Activated naive CD4-positive, alpha-beta T cell treated with Interleukin-2 at 50 U/mL for 16 hours (primary cell): ENCODE data around the gene HSBP1L1.

Experiments used
- DNase-seq: peaks from one replicate; pipeline ENCODE4 v3.0.0-alpha.2; 2020

The HSBP1L1 gene

DNA sequence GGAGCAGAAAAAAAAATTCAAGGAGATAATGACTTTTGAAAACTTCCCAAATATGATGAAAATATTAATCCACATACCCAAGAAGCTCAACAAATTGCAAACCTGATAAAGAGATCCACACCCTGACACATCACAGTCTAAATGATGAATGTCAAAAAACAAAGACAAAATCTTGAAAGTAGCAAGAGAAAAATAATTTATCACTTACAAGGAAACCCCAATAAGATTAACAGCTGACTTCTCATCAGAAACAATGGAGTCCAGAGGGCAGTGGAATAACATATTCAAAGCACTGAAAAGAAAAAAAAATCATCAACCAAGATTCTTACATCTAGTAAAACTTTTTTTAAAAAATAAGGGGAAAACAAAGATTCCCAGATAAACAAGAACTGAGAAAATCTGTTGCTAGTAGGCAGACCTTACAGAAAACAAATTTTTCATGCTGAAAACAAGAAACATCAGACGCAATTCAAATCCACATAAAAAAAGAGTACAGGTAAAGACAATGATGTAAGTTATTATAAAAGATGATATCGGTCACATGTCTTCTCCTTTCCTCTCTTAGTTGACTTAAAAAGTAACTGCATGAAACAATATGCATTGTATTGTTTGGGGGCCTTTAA is 34.3 kb upstream of the HSBP1L1 start:
- DNase-seq = no peak

DNA sequence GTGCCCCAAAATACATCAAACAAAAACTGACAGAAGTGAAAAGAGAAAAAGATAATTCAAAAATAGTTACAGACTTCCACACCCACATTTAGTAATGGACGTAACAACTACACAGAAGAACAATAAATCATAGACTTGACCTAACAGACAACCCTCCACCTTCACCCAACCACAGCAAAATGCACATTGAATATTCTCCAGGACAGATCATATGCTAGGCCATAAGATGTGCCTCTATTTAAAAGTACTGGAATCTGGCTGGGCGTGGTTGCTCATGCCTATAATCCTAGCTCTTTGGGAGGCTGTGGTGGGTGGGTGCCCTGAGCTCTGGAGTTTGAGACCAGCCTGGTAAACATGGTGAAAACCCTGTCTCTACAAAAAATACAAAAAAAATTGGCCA is 33.0 kb upstream of the HSBP1L1 start:
- DNase-seq = no peak

DNA sequence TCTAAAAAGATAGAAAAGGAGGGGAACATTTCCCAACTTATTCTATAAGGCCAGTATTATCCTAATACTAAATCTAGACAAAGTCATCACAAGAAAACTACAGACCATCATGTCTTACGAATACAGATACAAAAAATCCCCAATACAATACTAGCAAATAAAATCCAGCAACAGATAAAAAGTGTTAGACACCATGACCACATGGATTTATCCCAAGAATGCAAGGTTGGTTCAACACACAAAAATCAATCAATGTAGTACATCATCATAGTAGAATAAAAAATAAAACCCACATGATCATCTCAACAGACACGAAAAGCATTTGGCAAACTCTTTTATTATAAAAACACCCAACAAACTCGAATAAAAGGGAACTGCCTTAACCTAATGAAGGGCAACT is 31.5 kb upstream of the HSBP1L1 start:
- no peak for DNase-seq

DNA sequence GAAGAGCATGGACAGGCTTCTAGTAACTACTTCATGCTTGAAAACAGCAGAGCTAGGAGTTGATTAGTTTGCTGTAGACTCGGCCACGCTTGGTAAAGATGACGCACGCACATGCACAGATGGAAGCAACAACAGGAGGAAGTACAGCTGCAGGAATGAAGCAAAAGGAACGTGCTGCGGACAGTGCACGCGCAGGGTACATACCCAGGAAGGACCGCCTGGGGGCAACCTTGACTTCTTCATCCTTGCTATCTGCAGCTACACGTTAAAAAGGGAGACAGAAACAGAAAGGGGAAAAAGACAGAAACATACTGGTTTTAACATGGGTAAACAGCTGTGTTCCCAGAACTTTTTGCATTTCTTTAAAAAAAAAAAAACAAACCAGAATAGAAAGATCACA is 30.7 kb upstream of the HSBP1L1 start:
- DNase-seq = no peak

DNA sequence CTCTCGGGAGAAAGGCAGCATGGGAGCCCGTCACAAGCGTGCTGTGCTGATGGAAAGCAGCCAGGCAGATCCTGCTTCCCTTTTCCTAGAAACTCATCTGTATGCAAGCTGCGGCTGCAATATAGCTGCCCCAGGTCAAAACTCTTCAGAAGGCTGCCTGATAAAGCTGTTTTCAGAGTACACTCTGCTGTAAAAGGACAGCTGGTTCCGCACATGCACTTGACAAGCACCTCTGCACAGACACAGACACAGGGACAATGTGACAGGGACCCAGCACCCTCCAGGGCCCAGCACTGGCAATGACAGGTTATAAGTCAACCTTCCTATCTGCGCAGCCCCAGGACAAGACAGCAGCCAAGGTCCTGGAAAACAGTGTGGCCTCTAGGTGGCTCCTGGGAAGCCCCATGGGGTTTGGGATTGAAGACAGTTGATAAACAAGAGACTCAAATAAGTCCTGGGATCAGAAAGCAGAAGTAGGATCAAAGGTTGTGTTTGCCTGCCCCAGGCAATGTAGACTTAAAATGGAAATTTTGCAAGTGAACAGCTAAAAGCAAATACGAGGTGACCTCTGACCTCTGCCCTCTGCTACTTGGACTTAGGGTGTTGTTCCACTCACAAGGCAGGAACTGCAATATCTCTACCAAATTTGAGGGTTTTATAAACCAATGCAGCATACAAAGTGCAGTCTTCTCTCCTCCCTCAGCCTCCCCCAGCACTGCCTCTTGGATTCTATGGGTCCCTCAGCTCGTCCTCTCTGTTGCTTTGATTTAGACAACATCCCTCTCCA is 29.9 kb upstream of the HSBP1L1 start:
- no peak for DNase-seq

DNA sequence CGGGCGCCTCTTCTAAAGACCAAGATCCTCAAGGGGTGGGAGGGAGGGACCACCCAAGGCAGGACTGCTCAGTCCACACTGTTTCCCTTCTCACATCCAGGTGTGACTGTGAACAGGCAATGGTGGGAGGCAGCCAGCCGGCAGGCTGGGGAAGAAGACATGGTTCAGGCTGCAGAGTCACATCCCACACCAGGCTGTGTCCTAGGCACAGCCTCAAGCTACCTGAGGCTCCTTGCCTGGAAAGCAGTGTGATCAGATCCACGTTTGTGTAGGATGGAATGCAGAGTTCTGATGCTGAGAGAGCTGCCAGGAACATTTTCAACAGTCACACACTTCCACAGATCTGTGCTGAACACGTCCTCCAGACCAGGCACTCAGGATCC is 29.4 kb upstream of the HSBP1L1 start:
- DNase-seq = no peak

DNA sequence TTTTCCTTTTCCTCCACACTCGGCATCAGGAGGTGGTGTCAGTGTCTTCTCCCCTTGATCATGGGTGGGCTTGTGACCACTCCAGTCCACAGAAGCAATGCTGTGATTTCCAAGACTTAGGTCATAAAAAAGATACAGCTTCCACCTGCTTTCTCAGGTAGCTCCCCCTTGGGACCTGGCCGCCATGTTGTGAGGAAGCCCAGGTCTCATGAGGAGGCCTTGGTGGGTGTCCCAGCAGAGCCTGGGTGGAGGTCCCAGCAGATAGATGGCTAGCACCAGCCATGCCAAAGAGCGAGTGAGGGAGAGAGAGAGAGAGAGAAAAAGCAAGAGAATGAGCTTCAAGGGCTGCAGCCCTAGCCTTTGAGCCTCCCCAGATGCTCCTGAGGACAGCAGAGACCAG is 28.9 kb upstream of the HSBP1L1 start:
- DNase-seq = no peak

DNA sequence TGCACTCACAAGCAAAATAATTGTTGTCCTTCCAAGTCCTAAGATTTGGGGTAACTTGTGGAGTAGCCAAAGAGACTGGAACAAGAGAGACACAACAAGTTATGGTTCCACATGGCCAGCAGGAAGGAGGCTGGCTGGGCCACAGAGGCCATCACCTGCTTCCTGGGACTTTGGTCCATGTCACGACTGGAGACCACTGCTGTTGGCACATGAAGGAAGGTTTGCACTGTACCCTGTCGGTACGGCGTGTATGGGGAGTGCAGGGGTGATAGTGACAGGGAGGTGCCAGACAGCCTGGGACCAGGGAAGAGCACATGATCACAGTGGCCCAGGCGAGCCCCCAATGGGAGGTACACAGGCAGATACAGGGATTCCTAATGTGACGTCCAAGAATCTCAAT is 28.5 kb upstream of the HSBP1L1 start:
- DNase-seq = no peak

DNA sequence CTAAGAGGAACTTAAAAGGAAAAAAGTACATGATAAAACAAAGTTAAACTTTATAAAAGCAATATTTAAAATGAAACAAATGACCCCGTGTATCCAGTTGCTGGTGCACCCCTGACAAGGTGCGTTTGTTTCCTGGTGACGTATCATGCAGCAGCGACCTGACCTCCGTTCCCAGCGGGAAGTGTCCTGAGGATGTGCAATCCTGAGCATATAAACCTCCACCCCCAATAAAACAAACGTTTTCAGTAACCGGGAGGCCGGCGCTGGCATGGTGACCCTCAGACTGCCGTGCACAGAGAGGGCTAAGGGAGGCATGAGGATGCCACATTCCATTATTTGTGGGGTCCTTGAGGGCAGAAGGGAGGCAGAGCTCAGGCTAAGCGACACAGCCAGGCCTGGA is 27.8 kb upstream of the HSBP1L1 start:
- no peak for DNase-seq

DNA sequence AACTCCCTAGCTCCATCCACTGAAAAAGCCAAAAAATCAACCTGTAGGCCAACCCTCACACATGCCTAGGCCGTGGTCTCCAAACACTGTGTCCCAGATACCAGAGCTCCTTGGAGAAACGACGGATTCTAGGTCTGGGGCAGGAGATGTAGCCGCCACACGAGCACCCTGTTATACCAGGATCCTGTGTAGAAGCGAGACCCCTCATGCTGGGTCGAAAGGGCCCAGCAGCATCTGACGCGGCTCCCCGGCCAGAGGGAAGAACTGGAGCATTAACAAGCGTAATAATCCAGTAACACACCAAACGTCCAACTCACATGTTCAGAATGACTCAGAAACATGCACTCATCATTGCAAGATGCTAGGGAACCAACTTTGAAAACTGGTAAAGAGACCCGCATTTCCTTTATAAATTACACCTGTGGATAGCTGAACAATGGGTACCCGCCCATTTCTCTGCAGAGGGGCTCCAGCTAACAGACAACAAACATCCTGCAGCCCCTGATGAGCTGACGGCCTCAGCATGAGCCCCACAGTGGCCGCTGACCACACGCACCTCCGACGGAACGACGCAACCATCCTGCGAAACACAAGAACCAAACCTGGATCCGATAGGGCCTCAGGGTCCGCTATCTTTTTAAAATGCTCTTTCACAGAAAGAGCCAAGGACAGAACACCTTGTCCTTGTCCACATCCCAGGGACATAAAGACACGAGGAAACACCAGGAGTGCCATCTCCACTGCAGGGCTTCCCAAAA is 27.2 kb upstream of the HSBP1L1 start:
- DNase-seq = no peak

DNA sequence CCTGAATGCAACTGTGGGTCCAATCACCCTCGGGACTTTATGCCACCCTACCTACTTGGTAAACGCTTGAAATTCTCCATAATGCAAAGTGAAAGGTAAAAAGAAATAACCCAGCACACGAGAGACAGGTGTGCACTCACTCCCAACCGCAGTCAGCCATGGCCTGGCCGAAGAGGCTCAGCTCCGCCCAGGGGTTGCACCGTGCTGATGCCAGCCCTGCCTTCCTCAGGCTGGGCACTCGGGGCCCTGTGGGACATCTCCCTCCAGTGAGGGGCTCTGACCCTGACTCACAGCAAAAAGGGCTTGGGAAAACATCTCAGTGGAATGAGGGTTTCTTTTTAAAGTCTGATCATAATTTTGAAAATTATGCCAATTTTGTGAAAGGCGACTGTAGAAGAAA is 26.2 kb upstream of the HSBP1L1 start:
- no peak for DNase-seq

DNA sequence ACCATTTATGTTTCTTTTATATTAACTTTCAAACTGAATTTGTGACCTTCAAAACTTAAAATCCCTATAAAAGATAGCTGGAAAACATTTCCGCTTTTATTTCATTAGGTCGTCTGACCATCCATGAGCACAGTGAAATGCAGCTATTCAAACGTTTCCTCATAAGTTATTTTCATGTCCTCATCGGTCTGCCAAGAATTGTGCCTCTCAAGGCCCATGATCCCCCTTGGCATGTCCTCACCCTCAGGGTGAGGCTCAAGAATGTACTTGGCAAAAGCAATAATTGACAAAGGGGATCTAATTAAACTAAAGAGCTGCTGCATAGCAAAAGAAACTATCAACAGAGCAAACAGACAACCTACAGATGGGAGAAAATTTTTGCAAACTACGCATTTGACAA is 25.3 kb upstream of the HSBP1L1 start:
- DNase-seq = no peak

DNA sequence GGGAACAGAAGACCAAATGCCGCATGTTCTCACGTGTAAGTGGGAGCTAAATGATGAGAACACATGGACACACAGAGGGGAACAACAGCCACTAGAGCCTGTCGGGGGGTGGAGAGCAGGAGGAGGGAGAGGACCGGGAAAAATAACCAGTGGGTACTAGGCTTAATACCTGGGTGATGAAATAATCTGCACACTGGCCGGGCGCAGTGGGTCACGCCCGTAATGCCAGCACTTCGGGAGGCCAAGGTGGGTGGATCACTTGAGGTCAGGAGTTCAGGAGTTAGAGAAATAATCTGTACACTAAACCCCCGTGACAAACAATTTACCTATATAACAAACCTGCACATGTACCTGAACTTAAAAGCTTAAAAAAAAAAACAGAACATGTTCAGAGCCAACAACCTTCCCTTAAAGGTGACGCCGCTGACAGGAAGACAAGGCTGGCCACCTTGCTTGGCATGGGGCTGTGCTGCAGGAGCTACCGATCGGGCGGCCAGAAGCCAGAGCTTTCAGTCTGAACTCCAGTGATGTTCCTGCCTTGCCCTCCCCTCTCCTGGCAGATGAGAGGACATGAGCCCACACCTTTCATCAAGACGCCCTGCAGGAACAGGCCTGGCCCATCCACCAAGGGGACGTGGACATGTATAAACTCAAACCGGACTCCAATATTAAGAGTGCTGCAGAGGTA is 24.2 kb upstream of the HSBP1L1 start:
- no peak for DNase-seq

DNA sequence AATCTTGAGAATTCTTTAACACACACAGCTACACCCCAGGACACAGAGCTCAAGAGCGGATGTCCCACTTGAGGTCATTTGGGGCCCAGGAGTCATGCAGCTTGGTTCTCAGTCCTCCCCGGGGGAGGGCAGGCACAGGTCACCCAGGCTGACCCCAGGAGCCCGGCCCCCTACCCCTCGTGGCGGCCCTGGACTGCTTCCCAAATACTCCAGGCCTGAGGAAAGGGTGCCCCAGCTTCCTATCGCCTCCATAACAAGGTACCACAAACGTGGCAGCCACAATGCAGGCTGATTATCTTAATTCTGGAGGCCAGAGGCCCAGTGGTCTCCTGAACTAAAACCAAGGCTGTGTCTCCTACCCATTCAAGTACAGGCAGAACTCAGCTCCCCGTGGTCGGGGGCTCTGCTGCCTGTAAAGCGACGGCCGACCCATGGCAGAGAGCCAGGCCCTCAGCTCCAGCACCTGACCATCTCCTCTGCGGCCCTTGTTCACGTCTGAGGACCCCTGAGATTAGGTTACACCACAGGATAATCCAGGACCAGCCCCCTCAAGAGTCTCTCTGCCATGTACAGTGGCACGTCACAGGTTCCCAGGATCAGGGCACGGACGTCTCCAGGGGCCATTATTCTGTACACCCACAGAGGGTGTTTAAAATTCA is 23.5 kb upstream of the HSBP1L1 start:
- DNase-seq = no peak

DNA sequence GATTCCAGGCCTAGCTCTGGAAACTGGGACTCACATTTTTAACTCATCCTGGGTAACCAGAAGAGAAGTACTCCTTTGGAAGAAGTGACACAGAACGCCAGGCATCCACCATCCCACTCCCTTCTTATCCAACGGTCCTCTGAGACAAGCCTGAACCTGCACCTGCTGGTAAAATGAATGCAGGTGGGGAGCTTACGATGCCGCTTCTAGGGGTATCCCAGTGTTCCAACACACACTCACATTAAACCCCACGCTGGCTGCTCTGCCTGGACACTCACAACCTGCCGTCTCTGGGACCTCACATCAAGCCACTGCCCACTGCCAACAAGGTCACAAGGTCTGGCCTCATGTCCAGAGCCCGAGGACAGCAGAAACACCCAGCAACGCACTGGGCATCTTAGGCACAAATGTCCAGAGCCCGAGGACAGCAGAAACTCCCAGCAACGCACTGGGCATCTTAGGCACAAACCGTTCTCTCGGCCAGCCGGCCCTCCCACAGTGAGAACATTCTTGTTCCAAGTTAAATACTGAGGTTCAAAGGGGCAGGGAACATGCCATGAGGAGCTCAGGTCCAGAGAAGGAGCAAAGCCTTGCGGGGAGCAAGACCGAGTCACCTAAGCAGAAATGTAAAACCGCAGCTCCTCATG is 22.8 kb upstream of the HSBP1L1 start:
- no peak for DNase-seq

DNA sequence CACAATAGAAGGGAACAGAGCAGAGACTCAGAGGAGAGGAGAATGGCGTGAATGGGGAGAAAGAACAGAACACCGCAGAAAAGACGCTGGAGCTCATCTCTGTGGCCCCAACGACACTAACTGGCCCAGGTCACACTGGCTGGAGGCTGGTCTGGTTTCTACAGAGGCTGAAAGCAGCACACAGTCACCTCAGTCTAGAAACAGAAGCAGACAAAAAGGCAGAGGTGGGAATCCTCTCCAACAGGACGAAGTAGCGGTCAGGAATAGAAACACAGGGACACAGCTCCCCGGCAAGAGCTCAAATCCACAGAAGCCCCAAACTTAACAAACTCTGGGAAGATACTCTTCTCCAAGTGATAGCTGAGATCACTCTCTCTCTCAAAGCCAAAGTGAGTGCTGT is 22.2 kb upstream of the HSBP1L1 start:
- DNase-seq = no peak

DNA sequence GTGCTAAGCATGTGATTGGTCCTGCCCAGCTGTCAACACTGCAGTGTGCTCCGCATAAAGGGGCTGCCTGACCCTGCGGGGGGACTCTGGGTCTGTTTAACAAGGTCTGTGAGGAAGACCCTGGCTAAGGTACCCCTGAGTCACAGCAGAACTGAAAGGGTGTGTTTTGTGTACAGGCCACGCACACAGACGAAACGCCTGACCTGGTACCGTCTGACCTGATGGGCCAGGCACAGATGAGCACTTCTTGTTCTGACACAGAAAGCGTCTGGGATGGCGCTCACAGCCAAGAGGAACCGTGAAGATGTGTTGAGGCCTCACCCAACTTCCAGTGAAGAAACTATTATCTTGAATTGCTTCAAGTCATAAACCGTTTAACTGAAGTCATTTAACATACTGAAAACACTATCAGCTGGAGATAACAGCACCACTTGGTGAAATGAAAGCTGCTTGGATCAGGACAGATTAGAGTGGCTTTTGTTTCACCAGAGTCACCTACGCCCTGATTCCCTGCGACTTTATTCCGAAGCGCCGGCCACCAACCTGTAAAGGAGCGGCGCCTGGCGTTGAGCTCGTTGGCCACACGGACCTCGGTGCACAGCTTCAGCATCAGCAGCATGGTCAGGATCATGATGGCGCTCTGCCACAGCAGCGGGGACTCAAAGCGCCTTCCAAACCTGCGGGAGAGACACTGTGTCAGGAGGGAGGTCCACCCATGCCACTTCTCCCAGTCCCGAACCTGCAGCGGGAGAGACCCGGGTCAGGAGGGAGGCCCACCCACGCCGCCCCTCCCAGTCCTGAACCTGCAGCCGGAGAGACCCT is 21.4 kb upstream of the HSBP1L1 start:
- no peak for DNase-seq

DNA sequence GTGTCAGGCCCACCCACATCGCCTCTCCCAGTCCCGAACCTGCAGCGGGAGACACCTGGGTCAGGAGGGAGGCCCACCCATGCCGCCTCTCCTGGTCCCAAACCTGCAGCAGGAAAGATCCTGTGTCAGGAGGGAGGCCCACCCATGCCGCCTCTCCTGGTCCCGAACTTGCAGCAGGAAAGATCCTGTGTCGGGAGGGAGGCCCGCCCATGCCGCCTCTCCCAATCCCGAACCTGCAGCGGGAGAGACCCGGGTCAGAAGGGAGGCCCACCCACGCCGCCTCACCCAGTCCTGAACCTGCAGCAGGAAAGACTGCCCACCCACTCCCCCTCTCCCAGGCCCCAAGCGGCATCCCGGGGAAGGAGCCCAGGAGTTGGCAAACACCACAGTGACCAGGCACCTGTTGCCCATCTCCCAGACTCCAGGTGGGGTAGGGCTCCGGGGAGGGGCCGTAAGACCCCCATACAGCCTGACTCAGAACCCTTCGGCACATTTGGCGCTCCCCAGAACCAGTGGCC is 20.8 kb upstream of the HSBP1L1 start:
- DNase-seq = no peak

DNA sequence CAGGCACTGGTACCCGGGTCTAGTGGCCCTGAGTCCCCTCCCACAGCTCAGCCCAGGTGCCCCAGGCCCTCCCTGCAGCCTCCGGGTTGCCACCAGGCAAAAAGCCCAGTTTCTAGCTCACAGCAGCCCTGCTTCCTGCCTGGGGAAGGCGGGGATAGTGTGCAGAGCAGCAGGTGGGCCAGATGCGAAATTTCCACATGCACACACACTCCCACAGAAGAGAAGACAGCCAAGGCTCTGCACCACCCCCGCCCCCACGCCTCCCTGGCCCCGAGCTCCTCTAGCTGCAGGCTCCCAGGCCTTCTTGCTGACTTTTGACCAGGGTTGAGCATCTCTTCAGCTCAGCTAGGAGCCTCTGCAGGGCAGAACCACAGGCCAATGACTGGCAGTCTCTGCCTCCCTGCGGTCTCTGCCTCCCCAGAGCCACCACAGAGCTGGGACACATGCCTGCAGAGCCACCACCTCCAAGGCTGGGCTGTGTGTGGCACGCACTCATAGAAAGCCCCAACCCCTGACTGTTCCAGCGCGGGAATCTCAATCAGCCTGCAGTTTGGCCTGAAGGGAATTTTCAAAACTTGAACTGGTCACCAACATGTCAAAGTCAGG is 20.2 kb upstream of the HSBP1L1 start:
- no peak for DNase-seq

DNA sequence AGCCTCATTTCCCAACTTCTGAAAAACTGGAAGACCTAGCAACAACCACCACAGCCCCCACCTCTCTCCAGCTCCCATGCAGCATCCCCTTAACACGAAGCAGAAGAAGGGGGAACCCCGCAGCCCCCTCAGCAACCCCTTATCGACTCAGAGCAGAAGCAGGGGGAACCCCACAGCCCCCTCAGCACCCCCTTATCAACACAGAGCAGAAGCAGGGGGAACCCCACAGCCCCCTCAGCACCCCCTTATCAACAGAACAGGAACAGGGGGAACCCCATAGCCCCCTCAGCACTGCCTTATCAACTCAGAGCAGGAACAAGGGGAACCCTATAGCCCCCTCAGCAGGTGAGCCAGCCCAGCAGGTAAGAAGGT is 19.7 kb upstream of the HSBP1L1 start:
- no peak for DNase-seq
